Heart left ventricle (tissue), 13 donors: ENCODE measurements around the gene TRIM65.
"Not testable (repeated sequence)": the region's sequence is repeated elsewhere in the genome, so short reads cannot be mapped to it uniquely, and the experiment has no call there.

Source experiments
- CTCF ChIP-seq, 12 donors: fragments of 200-600 bp; sonication (generic) in 4 of 12; IDR thresholded peaks; one replicate each; pipeline versions ENCODE4 v1.5.0 to v1.8.0; 2018 to 2022; ENCODE audit warnings: antibody characterized with exemption in 12 of 12, mild to moderate bottlenecking in 5 of 12
- POLR2A ChIP-seq, 2 donors: fragments of 450-650 bp; IDR thresholded peaks; one replicate each; pipeline ENCODE4 v1.6.1; 2017; ENCODE audit warnings: antibody characterized with exemption in 2 of 2, mild to moderate bottlenecking in 2 of 2, moderate library complexity in 2 of 2
- donor health status: ischemic (EF 13 %, LVEDD 7.1; RV severe dilation, severe dysfunction).
- donor health status: DM: no; HTN: yes; CAD: no.
- donor health status: DM: no; HTN: no; CAD: no.
- donor health status: ischemic (EF 25% LVEDD 6.9; RV normal size, moderate dysfunction).
- donor health status: ischemic (EF 25% LVEDD 5.7; RV mildly dilated, moderate dysfunction).
- donor health status: ischemic (EF 35%, LVEDD 5.7; RV mildly dilated, moderate dysfunction).
- donor health status: nonischemic (EF 11% LVEDD 7.7; RV severe dilation, severe dysfunction).
- donor health status: DM: yes; HTN: yes; CAD: no.
- donor health status: PGD.
- donor health status: ischemic (EF 29% LVEDD 5.4; RV normal size, mild dysfunction).
- donor health status: nonischemic (EF 23%, LVEDD 6.1; RV moderate dilation, normal function).

DNA sequence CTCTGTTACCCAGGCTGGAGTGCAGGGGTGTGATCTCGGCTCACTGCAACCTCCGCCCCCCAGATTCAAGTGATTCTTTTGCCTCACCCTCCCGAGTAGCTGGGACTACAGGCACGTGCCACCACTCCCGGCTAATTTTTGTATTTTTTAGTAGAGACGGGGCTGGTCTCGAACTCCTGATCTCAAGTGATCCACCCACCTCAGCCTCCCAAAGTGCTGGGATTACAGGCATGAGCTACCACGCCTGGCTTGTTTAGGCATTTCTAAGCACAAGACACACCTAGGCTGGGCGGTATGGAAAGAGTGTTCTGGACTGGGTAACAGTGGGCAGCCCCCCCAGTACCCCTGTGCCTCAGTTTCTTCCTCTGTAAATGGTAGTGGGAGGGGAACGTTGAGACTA is 26.5 kb downstream of the TRIM65 start:
- not testable (repeated sequence) for TF ChIP-seq CTCF, POLR2A (IDR thresholded peaks at IDR 0.05)
